Tibial nerve (tissue), 4 donors: ENCODE results near the gene SORCS3. TPM values are rescaled to one million over a fixed set of nuclear protein-coding genes. Genes with fewer than 3 reads are reported as not detected.
A peak's percentile ranks its signal among the peaks of the same experiment; 100 is the strongest.

Experiments used
- DNase-seq, 2 donors: peaks; one replicate each; pipeline ENCODE4 v3.0.0-alpha.2; 2019; ENCODE audit warnings: low spot score in 2 of 2
- H3K27ac ChIP-seq, 4 donors: fragments of 200-600 bp; sonication (generic) in 3 of 4; one replicate each; pipeline ENCODE4 v1.5.1; 2017 to 2019; ENCODE audit warnings: mild to moderate bottlenecking in 1 of 4
- H3K27me3 ChIP-seq, 2 donors: fragments of 200-600 bp; sonication (generic) in 1 of 2; one replicate each; pipeline versions ENCODE4 v1.5.1 to v1.6.0; 2017 to 2019
- H3K36me3 ChIP-seq, 3 donors: fragments of 200-600 bp; sonication (generic); one replicate each; pipeline ENCODE4 v1.5.1; 2018 to 2019
- H3K4me1 ChIP-seq, 4 donors: fragments of 200-600 bp; sonication (generic) in 3 of 4; one replicate each; pipeline ENCODE4 v1.5.1; 2017 to 2019
- H3K4me3 ChIP-seq, 4 donors: fragments of 200-600 bp; sonication (generic) in 3 of 4; one replicate each; pipeline ENCODE4 v1.5.1; 2017 to 2019; ENCODE audit warnings: mild to moderate bottlenecking in 1 of 4, moderate library complexity in 1 of 4
- H3K9me3 ChIP-seq, 4 donors: fragments of 200-600 bp; sonication (generic) in 3 of 4; one replicate each; pipeline ENCODE4 v1.5.1; 2017 to 2019
- EP300 ChIP-seq, 2 donors: sonication (generic); formaldehyde crosslinking; IDR thresholded peaks; one replicate each; pipeline ENCODE4 v1.6.1; 2017; ENCODE audit warnings: antibody characterized with exemption in 2 of 2, mild to moderate bottlenecking in 1 of 2
- POLR2A ChIP-seq, 2 donors: fragments of 450-650 bp; IDR thresholded peaks; one replicate each; pipeline ENCODE4 v1.6.1; 2017; ENCODE audit warnings: antibody characterized with exemption in 2 of 2, mild to moderate bottlenecking in 2 of 2, moderate library complexity in 2 of 2
- WGBS, 2 donors: methylation state at CpG; one replicate each; pipeline ENCODE4 v1.1.5; 2018; 5-methylcytosine and 5-hydroxymethylcytosine counted together
- total RNA-seq, 4 donors: library from RNA; depleted of rRNA; stranded (reverse); fragments of >200 nt; gene quantifications; one replicate each; pipeline ENCODE4 v1.1.0, GENCODE V29; 2016
- TF ChIP-seq, protein P1 (sequence below), 5 experiments: fragments of 200-600 bp in 3 of 5; fragments of 450-650 bp in 2 of 5; sonication (generic) in 3 of 5; IDR thresholded peaks; one replicate each; pipeline ENCODE4 v1.5.1; 2016 to 2019; ENCODE audit warnings: antibody characterized with exemption in 5 of 5, mild to moderate bottlenecking in 3 of 5, moderate library complexity in 2 of 5

Gene SORCS3
- total RNA-seq, 4 donors from 2014 or later = 1.8 to 3.9 (median 3.2) TPM

DNA sequence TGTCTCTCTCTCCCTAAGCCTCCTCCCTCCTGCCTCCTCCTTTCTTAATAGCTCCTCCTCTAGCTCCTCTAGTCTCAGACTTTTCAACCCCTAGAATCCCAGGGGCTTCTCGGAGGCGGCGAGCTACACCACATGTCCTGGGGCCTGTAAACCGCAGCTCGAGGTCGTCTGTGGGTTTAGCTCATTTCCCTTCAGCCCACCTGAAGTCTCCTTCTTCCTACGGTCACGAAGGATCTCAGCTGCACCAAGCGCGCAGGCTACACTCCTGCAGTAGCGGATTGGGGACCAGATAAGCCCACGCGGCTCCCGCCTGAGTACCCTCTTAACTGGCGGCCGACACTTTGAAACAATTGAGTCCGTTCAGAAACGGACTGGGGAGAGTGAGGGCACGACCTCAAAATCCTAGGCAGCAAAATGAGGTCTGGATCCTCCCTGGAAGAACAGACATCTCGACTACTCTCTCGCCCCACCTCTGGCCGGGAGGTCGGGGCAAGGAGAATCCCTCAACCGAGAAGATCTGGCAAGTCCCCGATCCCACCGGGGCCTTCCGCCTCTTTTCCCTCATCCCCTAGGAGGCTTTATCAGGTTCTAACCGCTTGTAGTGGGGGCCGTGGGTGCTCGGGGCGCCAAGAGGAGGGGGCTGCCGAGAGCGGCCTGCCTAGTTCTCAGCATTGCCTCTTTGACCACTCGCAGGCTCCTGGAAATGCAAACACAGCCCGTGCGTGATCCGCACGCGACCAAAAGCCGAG lies 1.3 kb upstream of the SORCS3 start:
- 1 to 4% methylated on average over 32 to 37 of the region's 40 CpGs for WGBS, 2 donors
- no peak overlapping the region for H3K27ac ChIP-seq
- TF ChIP-seq EP300 (IDR thresholded peaks at IDR 0.05) = no peak
- no peak for TF ChIP-seq POLR2A (IDR thresholded peaks at IDR 0.05)
- TF ChIP-seq, protein P1, sequence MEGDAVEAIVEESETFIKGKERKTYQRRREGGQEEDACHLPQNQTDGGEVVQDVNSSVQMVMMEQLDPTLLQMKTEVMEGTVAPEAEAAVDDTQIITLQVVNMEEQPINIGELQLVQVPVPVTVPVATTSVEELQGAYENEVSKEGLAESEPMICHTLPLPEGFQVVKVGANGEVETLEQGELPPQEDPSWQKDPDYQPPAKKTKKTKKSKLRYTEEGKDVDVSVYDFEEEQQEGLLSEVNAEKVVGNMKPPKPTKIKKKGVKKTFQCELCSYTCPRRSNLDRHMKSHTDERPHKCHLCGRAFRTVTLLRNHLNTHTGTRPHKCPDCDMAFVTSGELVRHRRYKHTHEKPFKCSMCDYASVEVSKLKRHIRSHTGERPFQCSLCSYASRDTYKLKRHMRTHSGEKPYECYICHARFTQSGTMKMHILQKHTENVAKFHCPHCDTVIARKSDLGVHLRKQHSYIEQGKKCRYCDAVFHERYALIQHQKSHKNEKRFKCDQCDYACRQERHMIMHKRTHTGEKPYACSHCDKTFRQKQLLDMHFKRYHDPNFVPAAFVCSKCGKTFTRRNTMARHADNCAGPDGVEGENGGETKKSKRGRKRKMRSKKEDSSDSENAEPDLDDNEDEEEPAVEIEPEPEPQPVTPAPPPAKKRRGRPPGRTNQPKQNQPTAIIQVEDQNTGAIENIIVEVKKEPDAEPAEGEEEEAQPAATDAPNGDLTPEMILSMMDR (IDR thresholded peaks at IDR 0.05) = no peak
- H3K27me3 ChIP-seq = peaks cover 0 to 36% of the 10 kb centered on the region in 2 donors
- H3K36me3 ChIP-seq = no peaks in the 10 kb centered on the region
- no peak for DNase-seq
- H3K4me1 ChIP-seq = peaks cover 0 to 36% (median 0%) of the 10 kb centered on the region in 4 donors
- peak overlapping the region; percentile 15 to 56 (median 23) for H3K4me3 ChIP-seq
- no peaks in the 10 kb centered on the region for H3K9me3 ChIP-seq

DNA sequence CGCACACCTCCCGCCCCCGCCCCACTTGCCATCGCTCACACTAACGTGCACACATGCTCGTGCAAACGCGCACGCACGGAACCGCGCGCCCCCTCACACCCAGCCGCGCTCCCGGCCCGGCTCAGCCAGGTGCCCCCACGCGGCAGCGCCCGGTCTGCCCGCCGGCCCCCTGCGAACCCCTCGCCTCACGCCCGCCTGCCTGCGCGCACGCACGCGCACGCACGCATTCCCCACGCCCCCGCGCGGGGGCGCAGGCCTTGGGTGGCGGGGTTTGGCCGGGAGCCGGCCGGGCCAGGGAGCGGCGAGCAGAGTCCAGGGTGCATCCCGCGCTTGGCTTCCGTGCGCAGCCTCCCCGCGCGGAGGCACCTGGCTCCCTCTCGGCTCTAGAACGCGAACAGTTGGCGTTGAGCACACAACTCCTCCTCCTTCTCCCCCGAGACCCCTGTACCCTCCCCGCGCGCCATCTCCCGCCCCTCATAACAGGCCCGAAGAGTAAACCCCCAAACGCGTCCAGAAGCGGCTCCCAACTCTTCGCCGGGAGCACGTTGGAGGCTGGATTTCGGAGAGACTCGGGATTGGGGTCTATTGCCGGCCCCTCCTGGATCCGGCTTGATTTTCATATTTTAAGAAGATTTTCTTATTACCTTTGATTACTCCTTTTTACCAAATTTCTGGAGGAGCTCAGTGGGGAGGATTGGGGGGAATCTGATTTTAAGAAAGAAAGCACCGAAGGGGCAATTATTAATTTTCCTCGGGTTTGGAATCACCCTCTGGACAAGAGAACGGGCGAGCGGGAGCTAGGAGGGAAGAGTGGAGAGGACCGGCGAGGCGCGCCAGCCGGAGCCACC lies 527 bp upstream of the SORCS3 start:
- no peak for TF ChIP-seq EP300 (IDR thresholded peaks at IDR 0.05)
- TF ChIP-seq, protein P1 (IDR thresholded peaks at IDR 0.05) = no peak
- TF ChIP-seq POLR2A (IDR thresholded peaks at IDR 0.05) = no peak
- peak overlapping the region; percentile 21 to 56 (median 37) for H3K4me3 ChIP-seq
- H3K27ac ChIP-seq = peak overlapping the region in 1 of 4 donors; percentile 70
- H3K27me3 ChIP-seq = peaks cover 0 to 36% of the 10 kb centered on the region in 2 donors
- H3K36me3 ChIP-seq = no peaks in the 10 kb centered on the region
- H3K9me3 ChIP-seq = no peaks in the 10 kb centered on the region
- 1 to 2% methylated on average over 39 to 40 of the region's 82 CpGs for WGBS, 2 donors
- peaks cover 0 to 36% (median 0%) of the 10 kb centered on the region in 4 donors for H3K4me1 ChIP-seq
- DNase-seq = no peak

DNA sequence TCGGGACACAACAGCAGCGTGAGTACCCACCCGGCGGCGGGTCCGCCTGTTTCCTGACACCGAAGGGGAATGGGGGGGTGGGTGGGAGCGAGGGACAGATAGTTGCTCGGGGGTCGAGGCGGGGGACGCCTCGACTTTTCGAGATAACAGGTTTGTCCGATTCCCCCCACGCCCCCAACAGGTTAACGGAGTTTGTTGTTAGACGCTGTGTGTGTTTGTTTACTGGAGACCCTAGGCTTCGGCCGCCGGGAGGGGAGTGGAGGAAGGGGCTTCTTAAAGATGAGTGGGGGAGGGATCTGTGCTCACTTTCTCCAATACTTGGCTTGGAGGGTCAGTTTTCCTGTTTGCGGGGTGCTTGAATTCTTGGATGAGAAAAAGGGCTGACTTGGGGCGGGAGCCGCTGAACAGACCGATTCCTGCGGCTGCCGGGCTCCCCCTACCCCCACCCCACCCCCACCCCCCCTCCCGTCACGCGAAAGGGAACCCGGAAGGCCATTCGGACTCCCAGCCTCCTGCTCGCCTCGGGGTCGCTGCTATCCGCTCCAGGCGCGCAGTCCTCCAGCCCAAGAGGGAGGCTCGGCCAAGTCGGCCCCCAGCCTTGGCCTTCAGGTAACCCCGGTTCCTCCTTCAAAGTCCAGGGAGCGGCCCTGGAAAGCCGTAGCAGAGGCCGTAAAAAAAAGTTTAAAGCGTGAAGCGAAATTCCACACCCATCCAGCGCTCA lies 1.0 kb downstream of the SORCS3 start:
- Histone ChIP-seq H3K27ac (peak overlapping the region; percentile 2 to 70 (median 6)), H3K9me3 (no peaks in the 10 kb centered on the region), H3K4me1 (peaks cover 0 to 36% (median 3%) of the 10 kb centered on the region in 4 donors), H3K27me3 (peaks cover 0 to 36% of the 10 kb centered on the region in 2 donors), H3K36me3 (no peaks in the 10 kb centered on the region), H3K4me3 (peak overlapping the region; percentile 21 to 56 (median 42))
- no peak for DNase-seq
- TF ChIP-seq EP300 (IDR thresholded peaks at IDR 0.05) = no peak
- no peak for TF ChIP-seq POLR2A (IDR thresholded peaks at IDR 0.05)
- WGBS, 2 donors = 1 to 2% methylated on average over 32 to 47 of the region's 47 CpGs

DNA sequence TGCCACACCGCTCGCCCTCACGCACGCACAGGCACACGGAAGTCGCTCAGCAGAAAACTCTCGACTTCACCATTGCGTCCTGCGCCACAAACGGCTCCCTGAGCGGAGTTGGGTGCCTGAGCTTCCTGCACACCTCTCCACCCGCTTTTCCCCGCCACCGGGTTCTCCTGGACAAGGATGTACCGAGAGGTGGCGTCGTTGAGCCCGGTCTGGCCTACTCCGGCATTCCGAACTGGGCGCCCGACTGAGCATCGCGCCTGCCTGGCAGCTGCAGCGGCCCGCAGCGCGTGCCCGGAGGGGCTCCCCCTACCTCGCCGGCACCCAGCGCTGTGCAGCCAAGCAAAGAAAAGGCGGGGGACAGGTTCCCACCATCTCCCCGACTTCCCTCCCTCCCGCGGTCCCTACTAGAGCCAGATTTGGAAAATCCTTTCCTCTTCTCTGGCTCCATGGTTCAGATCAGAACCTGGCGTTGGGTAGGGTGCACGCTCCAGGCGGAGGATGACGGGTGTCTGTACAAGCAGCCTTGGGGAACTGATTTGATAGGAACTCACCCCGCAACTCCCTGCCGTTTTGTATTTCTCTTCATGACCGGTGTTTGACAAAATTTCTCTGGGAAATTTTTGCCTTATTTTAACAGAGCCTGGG lies 1.7 kb downstream of the SORCS3 start:
- peak in 1 of 2 donors; percentile 9 for DNase-seq
- H3K4me3 ChIP-seq = peak overlapping the region; percentile 21 to 56 (median 42)
- 6 to 10% methylated on average over 25 to 29 of the region's 43 CpGs for WGBS, 2 donors

More for the DNA sequence above, 1.7 kb downstream of the SORCS3 start:
- Histone ChIP-seq H3K9me3 (no peaks in the 10 kb centered on the region), H3K27ac (peak overlapping the region in 2 of 4 donors; percentile 8 to 70), H3K4me1 (peaks cover 0 to 36% (median 3%) of the 10 kb centered on the region in 4 donors), H3K36me3 (no peaks in the 10 kb centered on the region), H3K27me3 (peaks cover 0 to 36% of the 10 kb centered on the region in 2 donors)
- no peak for TF ChIP-seq POLR2A (IDR thresholded peaks at IDR 0.05)
- TF ChIP-seq, protein P1 (IDR thresholded peaks at IDR 0.05) = peak; percentile 16 to 60 (median 52)
- peak in 1 of 2 donors; percentile 8 for TF ChIP-seq EP300 (IDR thresholded peaks at IDR 0.05)
